IPS DF 19.7 (cell line): Measurements from ENCODE around the gene ESR1.
"Not testable (repeated sequence)": the region's sequence is repeated elsewhere in the genome, so short reads cannot be mapped to it uniquely, and the experiment has no call there.

Experiments used
- DNase-seq: peaks from one replicate; pipeline ENCODE4 v3.0.0-alpha.2; 2013; ENCODE audit warnings: low read depth, low spot score

The ESR1 gene

GRCh38 chr6:152130441-152130840, 323.0 kb downstream of the ESR1 start:
- DNase-seq: no peak

- no peak for DNase-seq
Observed at GRCh38 chr6:152135755-152136448, 328.4 kb downstream of the ESR1 start.

- DNase-seq: no peak
Observed at GRCh38 chr6:152136449-152136825, 329.0 kb downstream of the ESR1 start.

- DNase-seq: not testable (repeated sequence)
Observed at GRCh38 chr6:152138344-152138743, 330.9 kb downstream of the ESR1 start.

GRCh38 chr6:152142105-152142504, 334.6 kb downstream of the ESR1 start:
- no peak for DNase-seq

GRCh38 chr6:152143359-152143758, 335.9 kb downstream of the ESR1 start:
- no peak for DNase-seq

GRCh38 chr6:152146385-152146784, 338.9 kb downstream of the ESR1 start:
- DNase-seq: no peak

- no peak for DNase-seq
Observed at GRCh38 chr6:152147269-152147668, 339.8 kb downstream of the ESR1 start.

GRCh38 chr6:152148412-152148811, 340.9 kb downstream of the ESR1 start:
- no peak for DNase-seq

GRCh38 chr6:152150196-152150595, 342.7 kb downstream of the ESR1 start:
- DNase-seq: no peak

- no peak for DNase-seq
Observed at GRCh38 chr6:152151920-152152319, 344.4 kb downstream of the ESR1 start.

- no peak for DNase-seq
Observed at GRCh38 chr6:152154559-152155356, 347.3 kb downstream of the ESR1 start.

GRCh38 chr6:152155792-152156191, 348.3 kb downstream of the ESR1 start:
- DNase-seq: no peak

GRCh38 chr6:152160346-152160745, 352.9 kb downstream of the ESR1 start:
- no peak for DNase-seq

GRCh38 chr6:152161501-152161900, 354.0 kb downstream of the ESR1 start:
- no peak for DNase-seq

GRCh38 chr6:152164957-152165356, 357.5 kb downstream of the ESR1 start:
- DNase-seq: no peak

- no peak for DNase-seq
Observed at GRCh38 chr6:152166497-152166896, 359.0 kb downstream of the ESR1 start.

GRCh38 chr6:152166897-152167296, 359.4 kb downstream of the ESR1 start:
- DNase-seq: no peak

- DNase-seq: no peak
Observed at GRCh38 chr6:152167641-152168603, 360.4 kb downstream of the ESR1 start.

- no peak for DNase-seq
Observed at GRCh38 chr6:152170313-152170701, 362.8 kb downstream of the ESR1 start.

GRCh38 chr6:152170702-152171667, 363.5 kb downstream of the ESR1 start:
- no peak for DNase-seq
